Gastrocnemius medialis (tissue), 4 donors: ENCODE results near the gene RABGAP1.

Source experiments
- POLR2A ChIP-seq, 2 donors: fragments of 450-650 bp; IDR thresholded peaks; one replicate each; pipeline ENCODE4 v1.6.1; 2017; ENCODE audit warnings: antibody characterized with exemption in 2 of 2, mild to moderate bottlenecking in 2 of 2, moderate library complexity in 2 of 2
- TF ChIP-seq, protein P1 (sequence below), 5 experiments: fragments of 450-650 bp in 3 of 5; fragments of 200-600 bp in 2 of 5; sonication (generic) in 2 of 5; IDR thresholded peaks in 4 of 5; conservative IDR thresholded peaks in 1 of 5; 1 replicate in 4 of 5; 2 replicates in 1 of 5; pipeline ENCODE4 v1.5.1; 2016 to 2019; ENCODE audit warnings: antibody characterized with exemption in 5 of 5, mild to moderate bottlenecking in 3 of 5, moderate library complexity in 3 of 5

DNA sequence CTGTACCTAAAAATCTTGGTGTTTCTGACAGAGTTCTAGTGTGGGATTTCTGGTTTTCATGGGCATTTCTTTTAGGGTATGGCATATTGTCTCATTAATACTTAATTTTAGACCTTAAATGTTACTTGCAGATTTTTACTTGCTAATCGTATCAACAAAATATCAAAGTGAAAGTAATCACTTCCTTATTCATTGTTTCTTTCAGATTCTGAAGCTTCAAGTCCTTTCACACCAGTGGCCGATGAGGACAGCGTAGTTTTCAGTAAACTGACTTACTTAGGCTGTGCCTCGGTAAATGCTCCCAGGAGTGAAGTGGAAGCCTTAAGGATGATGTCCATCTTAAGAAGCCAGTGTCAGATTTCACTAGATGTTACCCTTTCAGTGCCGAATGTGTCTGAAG lies 45.2 kb downstream of the RABGAP1 start:
- TF ChIP-seq, protein P1, sequence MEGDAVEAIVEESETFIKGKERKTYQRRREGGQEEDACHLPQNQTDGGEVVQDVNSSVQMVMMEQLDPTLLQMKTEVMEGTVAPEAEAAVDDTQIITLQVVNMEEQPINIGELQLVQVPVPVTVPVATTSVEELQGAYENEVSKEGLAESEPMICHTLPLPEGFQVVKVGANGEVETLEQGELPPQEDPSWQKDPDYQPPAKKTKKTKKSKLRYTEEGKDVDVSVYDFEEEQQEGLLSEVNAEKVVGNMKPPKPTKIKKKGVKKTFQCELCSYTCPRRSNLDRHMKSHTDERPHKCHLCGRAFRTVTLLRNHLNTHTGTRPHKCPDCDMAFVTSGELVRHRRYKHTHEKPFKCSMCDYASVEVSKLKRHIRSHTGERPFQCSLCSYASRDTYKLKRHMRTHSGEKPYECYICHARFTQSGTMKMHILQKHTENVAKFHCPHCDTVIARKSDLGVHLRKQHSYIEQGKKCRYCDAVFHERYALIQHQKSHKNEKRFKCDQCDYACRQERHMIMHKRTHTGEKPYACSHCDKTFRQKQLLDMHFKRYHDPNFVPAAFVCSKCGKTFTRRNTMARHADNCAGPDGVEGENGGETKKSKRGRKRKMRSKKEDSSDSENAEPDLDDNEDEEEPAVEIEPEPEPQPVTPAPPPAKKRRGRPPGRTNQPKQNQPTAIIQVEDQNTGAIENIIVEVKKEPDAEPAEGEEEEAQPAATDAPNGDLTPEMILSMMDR (IDR thresholded peaks at IDR 0.05 in 4 of 5, conservative IDR thresholded peaks at IDR 0.05 in 1 of 5), result no peak
- TF ChIP-seq POLR2A (IDR thresholded peaks at IDR 0.05), result no peak
